ENCODE data around the gene PDE8B.

The PDE8B gene

DNA sequence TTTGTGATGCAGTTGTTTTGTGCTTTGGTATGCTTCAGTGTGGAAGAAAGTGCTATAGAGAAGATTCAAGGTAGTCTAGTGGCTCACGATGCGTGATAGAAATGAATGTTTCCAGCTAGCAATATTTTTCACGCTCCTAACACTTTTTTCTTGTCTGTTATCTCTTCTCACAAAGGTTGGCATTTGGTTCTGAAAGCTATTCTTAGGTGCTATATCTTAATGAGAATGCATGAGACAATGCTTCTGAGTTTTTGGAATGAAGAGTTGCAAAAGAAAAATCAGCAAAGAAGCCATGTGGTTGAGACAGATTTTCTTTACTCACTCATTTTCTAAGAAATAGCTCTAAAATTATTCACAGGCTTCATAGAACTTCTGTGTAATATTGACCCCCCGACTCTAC is 122.6 kb downstream of the PDE8B start:
- no peak overlapping the region for H3K4me3 ChIP-seq (ENCODE audit: low read length)
- no peak overlapping the region for H3K9ac ChIP-seq (ENCODE audit: low read depth, low read length)
- H3K4me2 ChIP-seq (ENCODE audit: low read length): no peak overlapping the region
- H3K27me3 ChIP-seq (ENCODE audit: control insufficient read depth, insufficient read depth, low read length): peaks cover 9% of the 10 kb centered on the region
- no peaks in the 10 kb centered on the region for H3K4me1 ChIP-seq (ENCODE audit: control insufficient read depth, insufficient read depth, low read length)
- H3K36me3 ChIP-seq (ENCODE audit: insufficient read depth, low read length): no peaks in the 10 kb centered on the region
- H3K9me3 ChIP-seq (replicated peaks; ENCODE audit: low read length): no peaks in the 10 kb centered on the region

GRCh38 chr5:77333451-77334123 is 123.1 kb downstream of the PDE8B start:
- H3K4me1 ChIP-seq (ENCODE audit: control insufficient read depth, insufficient read depth, low read length): no peaks in the 10 kb centered on the region
- no peak overlapping the region for H3K9ac ChIP-seq (ENCODE audit: low read depth, low read length)
- H3K9me3 ChIP-seq (replicated peaks; ENCODE audit: low read length): no peaks in the 10 kb centered on the region
- H3K27me3 ChIP-seq (ENCODE audit: control insufficient read depth, insufficient read depth, low read length): peaks cover 9% of the 10 kb centered on the region
- H3K4me2 ChIP-seq (ENCODE audit: low read length): no peak overlapping the region
- H3K4me3 ChIP-seq (ENCODE audit: low read length): no peak overlapping the region
- H3K36me3 ChIP-seq (ENCODE audit: insufficient read depth, low read length): no peaks in the 10 kb centered on the region

DNA sequence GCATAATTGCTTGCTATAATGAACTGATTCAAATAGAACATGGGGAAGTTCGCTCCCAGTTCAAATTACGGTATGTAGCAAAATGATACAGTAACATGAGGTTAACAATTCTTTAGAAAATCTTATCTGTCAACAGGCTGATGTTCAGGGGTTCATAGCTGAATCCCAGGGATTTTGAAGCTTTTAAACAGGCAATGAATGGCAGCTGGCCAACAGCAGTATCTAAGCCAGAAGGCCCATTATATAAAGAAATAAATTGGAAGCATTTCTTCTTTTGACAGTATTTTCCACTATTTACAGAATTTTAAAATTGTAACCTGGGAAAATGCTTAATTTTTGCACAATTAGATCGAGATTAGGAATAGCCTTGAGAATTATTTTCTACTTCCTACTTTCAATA is 126.8 kb downstream of the PDE8B start:
- H3K9me3 ChIP-seq (replicated peaks; ENCODE audit: low read length): no peaks in the 10 kb centered on the region
- H3K4me2 ChIP-seq (ENCODE audit: low read length): no peak overlapping the region
- H3K27me3 ChIP-seq (ENCODE audit: control insufficient read depth, insufficient read depth, low read length): no peaks in the 10 kb centered on the region
- H3K4me3 ChIP-seq (ENCODE audit: low read length): no peak overlapping the region
- H3K4me1 ChIP-seq (ENCODE audit: control insufficient read depth, insufficient read depth, low read length): no peaks in the 10 kb centered on the region
- H3K36me3 ChIP-seq (ENCODE audit: insufficient read depth, low read length): no peaks in the 10 kb centered on the region
- H3K9ac ChIP-seq (ENCODE audit: low read depth, low read length): no peak overlapping the region

DNA sequence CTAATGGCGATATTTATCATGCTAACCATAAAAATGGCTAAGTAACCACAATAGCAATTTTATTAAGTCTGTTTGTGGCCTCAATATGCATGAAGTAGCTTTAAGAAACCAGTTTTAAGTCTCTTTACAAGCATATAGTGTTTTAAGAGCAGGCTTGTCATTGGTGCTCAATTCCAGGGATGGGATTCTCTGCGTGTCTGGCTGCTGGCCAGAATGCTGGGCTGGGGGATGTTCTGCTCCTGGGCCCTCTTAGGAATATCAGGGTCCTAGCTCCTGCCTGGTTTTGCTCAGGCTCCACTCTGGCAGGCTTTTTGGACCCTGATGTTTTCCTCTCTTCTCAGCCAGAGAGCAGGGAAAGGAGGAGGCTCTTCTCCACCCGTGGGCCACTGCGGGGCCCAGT is 127.2 kb downstream of the PDE8B start:
- Histone ChIP-seq H3K4me2 (ENCODE audit: low read length) (no peak overlapping the region), H3K27me3 (ENCODE audit: control insufficient read depth, insufficient read depth, low read length) (no peaks in the 10 kb centered on the region), H3K4me3 (ENCODE audit: low read length) (no peak overlapping the region), H3K36me3 (ENCODE audit: insufficient read depth, low read length) (no peaks in the 10 kb centered on the region), H3K4me1 (ENCODE audit: control insufficient read depth, insufficient read depth, low read length) (no peaks in the 10 kb centered on the region), H3K9ac (ENCODE audit: low read depth, low read length) (no peak overlapping the region), H3K9me3 (replicated peaks; ENCODE audit: low read length) (no peaks in the 10 kb centered on the region)

- Histone ChIP-seq H3K4me3 (ENCODE audit: low read length) (no peak overlapping the region), H3K36me3 (ENCODE audit: insufficient read depth, low read length) (no peaks in the 10 kb centered on the region), H3K4me2 (ENCODE audit: low read length) (no peak overlapping the region), H3K27me3 (ENCODE audit: control insufficient read depth, insufficient read depth, low read length) (no peaks in the 10 kb centered on the region), H3K9ac (ENCODE audit: low read depth, low read length) (no peak overlapping the region), H3K4me1 (ENCODE audit: control insufficient read depth, insufficient read depth, low read length) (no peaks in the 10 kb centered on the region), H3K9me3 (replicated peaks; ENCODE audit: low read length) (no peaks in the 10 kb centered on the region)
These were observed 128.9 kb downstream of the PDE8B start for GRCh38 chr5:77339337-77339890.

DNA sequence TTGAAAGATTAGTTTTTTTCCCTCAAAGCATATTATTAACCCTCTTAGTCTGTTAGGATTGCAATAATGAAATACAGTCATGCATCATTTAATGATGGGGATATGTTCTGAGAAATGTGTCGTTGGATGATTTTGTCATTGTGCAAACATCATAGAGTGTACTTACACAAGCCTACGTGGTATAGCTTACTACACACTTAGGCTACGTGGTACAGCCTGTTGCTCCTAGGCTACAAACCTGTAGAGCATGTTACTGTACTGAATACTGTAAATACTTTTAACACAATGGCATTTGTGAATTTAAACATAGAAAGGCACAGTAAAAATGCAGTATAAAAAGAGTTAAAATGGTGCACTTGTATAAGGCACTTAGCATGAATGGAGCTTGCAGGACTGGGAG is 132.7 kb downstream of the PDE8B start:
- Histone ChIP-seq H3K4me3 (ENCODE audit: low read length) (no peak overlapping the region), H3K36me3 (ENCODE audit: insufficient read depth, low read length) (no peaks in the 10 kb centered on the region)

DNA sequence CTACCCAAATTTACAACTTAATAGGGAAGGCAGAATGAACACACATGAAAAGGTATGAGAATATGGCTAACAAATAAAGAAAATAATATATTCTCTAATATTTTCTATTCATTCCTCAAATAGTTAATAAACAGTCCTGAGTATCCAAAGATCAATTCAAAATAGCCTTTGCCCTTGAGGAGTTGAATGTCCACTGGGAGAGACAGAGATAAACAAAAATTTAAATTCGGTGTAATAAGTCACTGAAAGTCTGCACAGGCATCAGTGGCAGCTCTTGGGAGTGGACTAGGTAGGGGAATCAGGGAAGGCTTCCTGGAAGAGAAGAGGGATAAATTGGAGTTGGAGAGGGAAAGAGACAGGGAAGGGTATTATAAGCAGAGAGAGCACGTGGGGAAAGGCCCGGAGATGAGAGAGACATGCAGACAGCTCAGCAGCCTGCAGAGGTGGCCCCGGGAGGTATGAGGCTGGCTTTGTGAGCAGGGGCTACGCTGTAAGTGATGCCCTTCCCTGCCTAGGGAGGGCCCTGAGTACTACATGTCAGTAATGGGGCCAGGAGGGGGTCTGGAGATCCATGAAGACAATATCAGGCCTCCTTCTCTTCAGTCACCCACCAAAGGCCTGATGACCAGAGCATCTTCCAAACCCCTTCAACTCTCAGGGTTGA is 137.1 kb downstream of the PDE8B start:
- H3K9ac ChIP-seq (ENCODE audit: low read depth, low read length): no peak overlapping the region
- H3K4me1 ChIP-seq (ENCODE audit: control insufficient read depth, insufficient read depth, low read length): no peaks in the 10 kb centered on the region
- no peaks in the 10 kb centered on the region for H3K36me3 ChIP-seq (ENCODE audit: insufficient read depth, low read length)
- H3K9me3 ChIP-seq (replicated peaks; ENCODE audit: low read length): no peaks in the 10 kb centered on the region
- no peak overlapping the region for H3K4me3 ChIP-seq (ENCODE audit: low read length)
- no peak overlapping the region for H3K4me2 ChIP-seq (ENCODE audit: low read length)
- peaks cover 5% of the 10 kb centered on the region for H3K27me3 ChIP-seq (ENCODE audit: control insufficient read depth, insufficient read depth, low read length)

More for the DNA sequence above, 132.7 kb downstream of the PDE8B start:
- Histone ChIP-seq H3K4me2 (ENCODE audit: low read length) (no peak overlapping the region), H3K9me3 (replicated peaks; ENCODE audit: low read length) (no peaks in the 10 kb centered on the region), H3K27me3 (ENCODE audit: control insufficient read depth, insufficient read depth, low read length) (peaks cover 5% of the 10 kb centered on the region), H3K9ac (ENCODE audit: low read depth, low read length) (no peak overlapping the region), H3K4me1 (ENCODE audit: control insufficient read depth, insufficient read depth, low read length) (no peaks in the 10 kb centered on the region)

- H3K4me3 ChIP-seq (ENCODE audit: low read length): no peak overlapping the region
These were observed 142.8 kb downstream of the PDE8B start for GRCh38 chr5:77353251-77353650.

DNA sequence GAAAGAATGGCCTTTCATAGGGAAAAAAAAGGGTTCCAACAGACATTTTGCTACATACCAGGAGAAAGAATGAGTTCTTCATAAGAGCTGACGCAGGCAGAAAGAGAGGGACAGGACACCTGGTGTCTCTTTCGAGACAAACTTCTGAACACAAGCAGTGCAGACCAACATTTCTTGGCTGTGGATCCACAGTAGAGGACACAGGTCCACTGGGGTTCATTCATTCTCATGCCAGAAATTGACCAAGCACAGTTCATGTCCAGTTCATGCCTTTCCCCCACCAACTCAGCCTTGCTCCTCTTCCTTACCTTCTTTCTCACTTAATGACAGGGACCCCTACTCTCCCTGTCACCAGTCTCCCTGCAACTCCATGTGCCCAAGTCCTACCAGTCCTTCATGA is 144.0 kb downstream of the PDE8B start:
- no peak overlapping the region for H3K4me2 ChIP-seq (ENCODE audit: low read length)
- peaks cover 14% of the 10 kb centered on the region for H3K4me1 ChIP-seq (ENCODE audit: control insufficient read depth, insufficient read depth, low read length)
- no peaks in the 10 kb centered on the region for H3K9me3 ChIP-seq (replicated peaks; ENCODE audit: low read length)
- H3K9ac ChIP-seq (ENCODE audit: low read depth, low read length): no peak overlapping the region
- H3K4me3 ChIP-seq (ENCODE audit: low read length): no peak overlapping the region
- H3K36me3 ChIP-seq (ENCODE audit: insufficient read depth, low read length): no peaks in the 10 kb centered on the region
- H3K27me3 ChIP-seq (ENCODE audit: control insufficient read depth, insufficient read depth, low read length): no peaks in the 10 kb centered on the region

More at GRCh38 chr5:77353251-77353650, 142.8 kb downstream of the PDE8B start:
- H3K9ac ChIP-seq (ENCODE audit: low read depth, low read length): no peak overlapping the region
- peaks cover 4% of the 10 kb centered on the region for H3K4me1 ChIP-seq (ENCODE audit: control insufficient read depth, insufficient read depth, low read length)
- no peaks in the 10 kb centered on the region for H3K27me3 ChIP-seq (ENCODE audit: control insufficient read depth, insufficient read depth, low read length)
- no peak overlapping the region for H3K4me2 ChIP-seq (ENCODE audit: low read length)
- H3K9me3 ChIP-seq (replicated peaks; ENCODE audit: low read length): no peaks in the 10 kb centered on the region
- no peaks in the 10 kb centered on the region for H3K36me3 ChIP-seq (ENCODE audit: insufficient read depth, low read length)

- Histone ChIP-seq H3K27me3 (ENCODE audit: control insufficient read depth, insufficient read depth, low read length) (no peaks in the 10 kb centered on the region), H3K36me3 (ENCODE audit: insufficient read depth, low read length) (no peaks in the 10 kb centered on the region), H3K4me1 (ENCODE audit: control insufficient read depth, insufficient read depth, low read length) (peaks cover 14% of the 10 kb centered on the region), H3K9ac (ENCODE audit: low read depth, low read length) (no peak overlapping the region), H3K4me3 (ENCODE audit: low read length) (no peak overlapping the region), H3K4me2 (ENCODE audit: low read length) (no peak overlapping the region), H3K9me3 (replicated peaks; ENCODE audit: low read length) (no peaks in the 10 kb centered on the region)
These were observed 144.6 kb downstream of the PDE8B start for GRCh38 chr5:77355080-77355479.

GRCh38 chr5:77355751-77356150 is 145.3 kb downstream of the PDE8B start:
- H3K27me3 ChIP-seq (ENCODE audit: control insufficient read depth, insufficient read depth, low read length): no peaks in the 10 kb centered on the region
- H3K4me1 ChIP-seq (ENCODE audit: control insufficient read depth, insufficient read depth, low read length): peaks cover 14% of the 10 kb centered on the region
- no peak overlapping the region for H3K4me3 ChIP-seq (ENCODE audit: low read length)
- H3K4me2 ChIP-seq (ENCODE audit: low read length): no peak overlapping the region
- H3K36me3 ChIP-seq (ENCODE audit: insufficient read depth, low read length): no peaks in the 10 kb centered on the region
- no peaks in the 10 kb centered on the region for H3K9me3 ChIP-seq (replicated peaks; ENCODE audit: low read length)
- H3K9ac ChIP-seq (ENCODE audit: low read depth, low read length): no peak overlapping the region

DNA sequence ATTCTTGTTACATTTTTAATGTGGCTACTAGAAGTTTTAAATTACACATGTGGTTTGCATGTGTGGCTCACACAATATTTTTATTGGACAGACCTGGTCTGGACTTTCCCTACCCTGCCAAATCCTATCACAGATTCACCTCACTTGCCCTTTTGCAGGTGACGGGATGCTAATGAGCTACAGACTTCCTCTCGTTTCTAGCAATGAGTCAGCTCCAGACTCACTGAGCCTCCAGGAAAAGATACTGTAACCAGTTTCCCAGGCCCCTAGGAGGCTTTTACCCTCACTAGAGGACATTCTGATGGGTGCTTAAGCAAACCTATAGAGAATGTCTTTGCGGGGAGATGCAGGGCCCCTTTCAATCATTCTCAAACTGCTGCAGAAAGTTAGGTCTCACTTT is 146.3 kb downstream of the PDE8B start:
- Histone ChIP-seq H3K36me3 (ENCODE audit: insufficient read depth, low read length) (no peaks in the 10 kb centered on the region), H3K4me2 (ENCODE audit: low read length) (no peak overlapping the region), H3K4me3 (ENCODE audit: low read length) (no peak overlapping the region), H3K9me3 (replicated peaks; ENCODE audit: low read length) (no peaks in the 10 kb centered on the region), H3K9ac (ENCODE audit: low read depth, low read length) (no peak overlapping the region), H3K4me1 (ENCODE audit: control insufficient read depth, insufficient read depth, low read length) (peaks cover 14% of the 10 kb centered on the region), H3K27me3 (ENCODE audit: control insufficient read depth, insufficient read depth, low read length) (no peaks in the 10 kb centered on the region)
